OCI-LY1 (cell line): ENCODE data around the gene CERS3.

Source experiments
- H2AFZ ChIP-seq: fragments of 200-600 bp; sonication (generic), shearing (Covaris generic); 2 replicates; pipeline ENCODE4 v1.6.0; 2014; ENCODE audit warnings: antibody characterized with exemption, mild to moderate bottlenecking, low read length
- H3F3A ChIP-seq: fragments of 200-600 bp; sonication (generic), shearing (Covaris generic); 2 replicates; pipeline ENCODE4 v1.6.0; 2014; ENCODE audit warnings: mild to moderate bottlenecking, antibody characterized with exemption, low read length, moderate library complexity; ENCODE audit not compliant: insufficient read depth
- H3K27ac ChIP-seq: fragments of 200-600 bp; sonication (generic); 2 replicates; pipeline ENCODE4 v1.5.1; 2014; ENCODE audit warnings: low read length, mixed run types, mild to moderate bottlenecking, low read depth; ENCODE audit not compliant: poor library complexity, severe bottlenecking
- H3K27me3 ChIP-seq: fragments of 200-600 bp; sonication (generic); 2 replicates; pipeline ENCODE4 v1.6.0; 2014; ENCODE audit warnings: antibody characterized with exemption, mild to moderate bottlenecking, low read length, moderate library complexity; ENCODE audit not compliant: insufficient read depth
- H3K36me3 ChIP-seq: fragments of 200-600 bp; sonication (generic); 2 replicates; pipeline ENCODE4 v1.6.1; 2014; ENCODE audit warnings: mild to moderate bottlenecking, antibody characterized with exemption, low read length, moderate library complexity, mixed read lengths; ENCODE audit not compliant: insufficient read depth
- H3K4me1 ChIP-seq: fragments of 200-600 bp; sonication (generic); 2 replicates; pipeline ENCODE4 v1.5.1; 2014; ENCODE audit warnings: mild to moderate bottlenecking, low read length, moderate library complexity; ENCODE audit not compliant: insufficient read depth, severe bottlenecking
- H3K4me2 ChIP-seq: fragments of 200-600 bp; sonication (generic), shearing (Covaris generic); 2 replicates; pipeline ENCODE4 v1.6.1; 2014; ENCODE audit warnings: low read length
- H3K4me3 ChIP-seq: fragments of 200-600 bp; sonication (generic); 2 replicates; pipeline ENCODE4 v1.5.1; 2014; ENCODE audit warnings: low read length, low read depth, mild to moderate bottlenecking, mixed read lengths; ENCODE audit not compliant: poor library complexity, severe bottlenecking
- H3K79me2 ChIP-seq: fragments of 200-600 bp; shearing (Covaris generic); 2 replicates; pipeline ENCODE4 v1.6.1; 2016; ENCODE audit warnings: mixed run types, low read length, mixed read lengths; ENCODE audit not compliant: insufficient read depth
- H3K9ac ChIP-seq: fragments of 200-600 bp; sonication (generic), shearing (Covaris generic); 2 replicates; pipeline ENCODE4 v1.6.1; 2014; ENCODE audit warnings: mild to moderate bottlenecking, low read length, mixed read lengths
- H3K9me2 ChIP-seq: fragments of 200-600 bp; sonication (generic), shearing (Covaris generic); 2 replicates; pipeline ENCODE4 v1.6.1; 2014; ENCODE audit warnings: low read depth, mild to moderate bottlenecking, low read length, mixed read lengths
- H3K9me3 ChIP-seq: fragments of 200-600 bp; shearing (Covaris generic); 2 replicates; pipeline ENCODE4 v1.6.1; 2014; ENCODE audit warnings: low read length, mixed read lengths
- H4K20me1 ChIP-seq: fragments of 200-600 bp; sonication (generic), shearing (Covaris generic); 2 replicates; pipeline ENCODE4 v1.6.0; 2016; ENCODE audit warnings: mild to moderate bottlenecking, low read length; ENCODE audit not compliant: insufficient read depth
- CTCF ChIP-seq: fragments of 200-600 bp; sonication (generic), shearing (Covaris generic); IDR thresholded peaks from 2 replicates; pipeline ENCODE4 v1.5.1; 2017; ENCODE audit warnings: mild to moderate bottlenecking, antibody characterized with exemption, low read length, moderate library complexity, mixed read lengths
- EZH2 ChIP-seq: fragments of 200-600 bp; sonication (generic), shearing (Covaris generic); IDR thresholded peaks from 2 replicates; pipeline ENCODE4 v1.8.0; 2017; ENCODE audit warnings: borderline replicate concordance, mixed run types, mild to moderate bottlenecking, antibody characterized with exemption, low read length, moderate library complexity, mixed read lengths

CERS3 gene

DNA sequence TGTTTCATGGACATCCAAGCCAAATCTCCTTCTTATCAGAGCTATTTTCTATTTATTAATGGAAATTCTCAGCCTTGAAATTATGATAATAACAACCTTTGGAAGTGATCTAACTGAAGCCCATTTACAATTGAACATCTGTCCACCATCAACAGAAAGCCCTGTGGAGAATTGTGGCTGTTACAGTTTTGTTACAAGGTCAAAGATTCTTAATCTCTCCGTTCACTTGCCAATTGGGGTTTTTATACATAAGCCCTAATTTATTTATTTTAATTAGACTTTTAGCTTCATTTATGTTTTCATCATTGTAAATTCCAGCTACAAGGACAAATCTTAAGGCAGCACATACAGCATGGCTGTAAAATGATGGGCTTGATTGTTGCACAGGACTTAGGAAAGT, 3.3 kb downstream of the CERS3 start:
- no peaks in the 10 kb centered on the region for H3K4me1 ChIP-seq
- H3K27me3 ChIP-seq: no peaks in the 10 kb centered on the region
- H2AFZ ChIP-seq: no peak overlapping the region
- H3K36me3 ChIP-seq: no peaks in the 10 kb centered on the region
- no peak overlapping the region for H3K27ac ChIP-seq
- H4K20me1 ChIP-seq: no peaks in the 10 kb centered on the region
- H3K4me2 ChIP-seq: no peak overlapping the region
- H3F3A ChIP-seq: no peaks in the 10 kb centered on the region
- no peak overlapping the region for H3K4me3 ChIP-seq
- H3K9me2 ChIP-seq: no peaks in the 10 kb centered on the region
- no peaks in the 10 kb centered on the region for H3K79me2 ChIP-seq
- TF ChIP-seq CTCF: no peak
- TF ChIP-seq EZH2: no peak
- no peak overlapping the region for H3K9ac ChIP-seq
- H3K9me3 ChIP-seq: no peaks in the 10 kb centered on the region

GRCh38 chr15:100524326-100524725, 4.4 kb downstream of the CERS3 start:
- no peak overlapping the region for H3K27ac ChIP-seq
- H3K79me2 ChIP-seq: no peaks in the 10 kb centered on the region

DNA sequence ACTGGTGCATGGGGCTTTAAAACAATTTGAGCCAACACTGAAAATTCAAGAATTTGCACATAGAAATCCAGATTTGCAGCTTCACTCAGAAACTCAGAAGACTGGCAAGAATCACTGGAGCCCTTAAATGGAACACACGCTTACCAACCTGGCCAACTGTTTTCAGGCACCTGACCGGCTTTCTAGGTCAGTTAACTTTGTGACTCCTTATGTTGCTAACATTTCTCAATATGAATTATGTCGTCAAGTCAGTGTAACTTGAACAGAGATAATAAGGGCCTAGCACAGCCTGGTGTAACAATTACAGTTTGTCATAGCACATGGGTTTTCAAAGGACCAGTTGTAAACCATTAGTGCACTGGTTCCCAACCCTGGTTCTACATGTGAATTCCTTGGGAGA, 6.8 kb downstream of the CERS3 start:
- no peaks in the 10 kb centered on the region for H3K27me3 ChIP-seq
- TF ChIP-seq EZH2: no peak
- TF ChIP-seq CTCF: no peak

More at GRCh38 chr15:100524326-100524725, 4.4 kb downstream of the CERS3 start:
- no peak overlapping the region for H3K4me2 ChIP-seq
- no peaks in the 10 kb centered on the region for H4K20me1 ChIP-seq
- no peak overlapping the region for H3K9ac ChIP-seq
- no peaks in the 10 kb centered on the region for H3K4me1 ChIP-seq
- no peaks in the 10 kb centered on the region for H3K9me3 ChIP-seq
- no peaks in the 10 kb centered on the region for H3K27me3 ChIP-seq
- H3K36me3 ChIP-seq: no peaks in the 10 kb centered on the region
- H3K9me2 ChIP-seq: no peaks in the 10 kb centered on the region
- no peak overlapping the region for H3K4me3 ChIP-seq
- TF ChIP-seq CTCF: no peak
- no peak for TF ChIP-seq EZH2
- H2AFZ ChIP-seq: no peak overlapping the region
- no peaks in the 10 kb centered on the region for H3F3A ChIP-seq

More for the DNA sequence above, 6.8 kb downstream of the CERS3 start:
- Histone ChIP-seq H3F3A (no peaks in the 10 kb centered on the region), H3K36me3 (no peaks in the 10 kb centered on the region), H4K20me1 (no peaks in the 10 kb centered on the region), H3K79me2 (no peaks in the 10 kb centered on the region), H2AFZ (no peak overlapping the region), H3K4me1 (no peaks in the 10 kb centered on the region), H3K4me3 (no peak overlapping the region), H3K9me3 (no peaks in the 10 kb centered on the region), H3K9me2 (no peaks in the 10 kb centered on the region), H3K4me2 (no peak overlapping the region), H3K27ac (no peak overlapping the region), H3K9ac (no peak overlapping the region)
